ENCODE data around the gene VPS35.

DNA sequence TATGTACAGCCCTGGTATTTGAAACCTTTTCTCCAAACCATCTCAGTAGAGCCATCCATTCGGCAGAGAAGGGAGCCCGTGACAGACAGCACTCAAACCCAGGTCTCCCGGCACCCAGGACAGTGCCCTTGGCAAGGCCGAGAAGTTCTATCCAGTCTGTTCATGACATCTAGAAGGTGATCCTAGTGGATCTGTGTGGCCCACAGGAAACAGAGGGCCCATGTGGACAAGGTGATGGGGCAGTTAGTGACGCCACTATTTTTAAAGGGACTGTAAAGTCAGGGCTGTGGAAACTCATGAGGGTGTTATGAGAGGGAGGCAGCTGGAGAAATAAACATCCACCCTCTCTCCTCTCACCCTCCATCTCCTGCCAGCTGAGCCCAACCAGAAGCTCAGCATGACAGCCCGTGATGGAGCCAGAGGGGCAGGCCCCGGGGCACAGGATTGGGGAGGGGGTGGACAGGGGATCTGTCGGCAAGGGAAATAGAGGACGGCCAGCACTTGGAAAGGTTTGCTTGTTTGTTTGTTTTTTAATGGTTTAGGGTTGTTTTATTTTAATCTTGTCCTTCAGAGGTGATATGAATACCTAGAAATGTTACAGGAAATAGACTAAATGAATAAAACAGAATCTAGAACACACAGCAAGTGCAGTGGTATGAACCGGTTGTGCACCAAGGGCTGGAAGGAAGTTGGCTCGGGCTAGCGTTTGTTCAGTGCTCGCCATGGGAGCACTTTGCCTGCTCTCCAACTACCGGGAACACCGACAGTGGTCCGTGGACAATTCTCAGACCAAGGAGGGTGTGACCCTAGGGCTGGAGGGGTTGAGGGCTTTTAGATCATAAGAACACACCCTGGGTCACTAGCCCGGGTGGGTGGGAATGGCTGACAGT lies 42.1 kb upstream of the VPS35 start:
- TF ChIP-seq TAF1 (IDR thresholded peaks at IDR 0.05; ENCODE audit: borderline replicate concordance, low read depth, low read length) (no peak), NBN (IDR thresholded peaks at IDR 0.05) (no peak), BCLAF1 (IDR thresholded peaks at IDR 0.05) (no peak), SMARCA5 (IDR thresholded peaks at IDR 0.05) (no peak), EZH2 (IDR thresholded peaks at IDR 0.05; ENCODE audit: borderline replicate concordance, control insufficient read depth, low read depth, low read length) (no peak), CTCF (IDR thresholded peaks at IDR 0.05 in 2 of 3, conservative IDR thresholded peaks at IDR 0.05 in 1 of 3; ENCODE audit: control insufficient read depth in 2 of 3, extremely low read depth in 1 of 3, insufficient read depth in 1 of 3, low read depth in 3 of 3, low read length in 3 of 3) (no peak), POLR2AphosphoS2 (IDR thresholded peaks at IDR 0.05; ENCODE audit: low read depth, low read length) (no peak), EP300 (IDR thresholded peaks at IDR 0.05; ENCODE audit: borderline replicate concordance in 1 of 2, control insufficient read depth in 1 of 2, low read depth in 2 of 2, low read length in 2 of 2) (no peak), POLR2AphosphoS5 (IDR thresholded peaks at IDR 0.05; ENCODE audit: low read length) (no peak)
- TF ChIP-seq, protein P1, sequence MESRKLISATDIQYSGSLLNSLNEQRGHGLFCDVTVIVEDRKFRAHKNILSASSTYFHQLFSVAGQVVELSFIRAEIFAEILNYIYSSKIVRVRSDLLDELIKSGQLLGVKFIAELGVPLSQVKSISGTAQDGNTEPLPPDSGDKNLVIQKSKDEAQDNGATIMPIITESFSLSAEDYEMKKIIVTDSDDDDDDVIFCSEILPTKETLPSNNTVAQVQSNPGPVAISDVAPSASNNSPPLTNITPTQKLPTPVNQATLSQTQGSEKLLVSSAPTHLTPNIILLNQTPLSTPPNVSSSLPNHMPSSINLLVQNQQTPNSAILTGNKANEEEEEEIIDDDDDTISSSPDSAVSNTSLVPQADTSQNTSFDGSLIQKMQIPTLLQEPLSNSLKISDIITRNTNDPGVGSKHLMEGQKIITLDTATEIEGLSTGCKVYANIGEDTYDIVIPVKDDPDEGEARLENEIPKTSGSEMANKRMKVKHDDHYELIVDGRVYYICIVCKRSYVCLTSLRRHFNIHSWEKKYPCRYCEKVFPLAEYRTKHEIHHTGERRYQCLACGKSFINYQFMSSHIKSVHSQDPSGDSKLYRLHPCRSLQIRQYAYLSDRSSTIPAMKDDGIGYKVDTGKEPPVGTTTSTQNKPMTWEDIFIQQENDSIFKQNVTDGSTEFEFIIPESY (IDR thresholded peaks at IDR 0.05) = no peak
- TF ChIP-seq, protein P2, sequence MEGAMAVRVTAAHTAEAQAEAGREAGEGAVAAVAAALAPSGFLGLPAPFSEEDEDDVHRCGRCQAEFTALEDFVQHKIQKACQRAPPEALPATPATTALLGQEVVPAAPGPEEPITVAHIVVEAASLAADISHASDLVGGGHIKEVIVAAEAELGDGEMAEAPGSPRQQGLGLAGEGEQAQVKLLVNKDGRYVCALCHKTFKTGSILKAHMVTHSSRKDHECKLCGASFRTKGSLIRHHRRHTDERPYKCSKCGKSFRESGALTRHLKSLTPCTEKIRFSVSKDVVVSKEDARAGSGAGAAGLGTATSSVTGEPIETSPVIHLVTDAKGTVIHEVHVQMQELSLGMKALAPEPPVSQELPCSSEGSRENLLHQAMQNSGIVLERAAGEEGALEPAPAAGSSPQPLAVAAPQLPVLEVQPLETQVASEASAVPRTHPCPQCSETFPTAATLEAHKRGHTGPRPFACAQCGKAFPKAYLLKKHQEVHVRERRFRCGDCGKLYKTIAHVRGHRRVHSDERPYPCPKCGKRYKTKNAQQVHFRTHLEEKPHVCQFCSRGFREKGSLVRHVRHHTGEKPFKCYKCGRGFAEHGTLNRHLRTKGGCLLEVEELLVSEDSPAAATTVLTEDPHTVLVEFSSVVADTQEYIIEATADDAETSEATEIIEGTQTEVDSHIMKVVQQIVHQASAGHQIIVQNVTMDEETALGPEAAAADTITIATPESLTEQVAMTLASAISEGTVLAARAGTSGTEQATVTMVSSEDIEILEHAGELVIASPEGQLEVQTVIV (IDR thresholded peaks at IDR 0.05; ENCODE audit: borderline replicate concordance, partially characterized antibody) = no peak

Measured in GM12878 (cell line).